Measurements from ENCODE around the gene SDCBP2.

SDCBP2 gene

DNA sequence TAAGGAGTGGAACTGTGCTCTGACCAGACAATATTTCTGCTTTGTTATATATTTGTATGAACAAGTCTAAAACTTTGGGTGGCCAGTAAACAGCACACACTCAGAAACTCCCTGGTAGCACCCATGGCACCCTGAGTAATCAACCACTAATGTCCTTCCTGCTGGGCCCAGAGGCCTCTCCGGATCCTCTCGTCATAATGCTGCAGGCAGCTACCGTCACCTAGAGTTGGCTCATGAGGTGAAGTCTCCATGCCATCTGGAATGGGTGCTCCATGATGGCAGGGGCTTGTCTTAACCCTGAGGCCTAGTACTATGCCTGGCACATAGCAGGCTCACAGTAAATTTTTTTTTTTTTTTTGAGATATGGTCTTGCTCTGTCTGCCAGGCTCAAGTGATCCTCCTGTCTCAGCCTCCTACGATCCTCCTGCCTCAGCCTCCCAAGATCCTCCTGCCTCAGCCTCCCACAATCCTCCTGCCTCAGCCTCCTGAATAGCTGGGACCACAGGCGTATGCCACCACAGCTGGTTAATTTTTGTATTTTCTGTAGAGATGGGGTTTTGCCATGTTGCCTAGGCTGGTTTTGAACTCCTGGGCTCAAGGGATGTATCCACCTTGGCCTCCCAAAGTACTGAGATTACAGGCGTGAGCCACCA is 3.0 kb upstream of the SDCBP2 start:
- no peak overlapping the region for H3K4me3 ChIP-seq (ENCODE audit: low read depth, low read length)
- TF ChIP-seq CTCF (IDR thresholded peaks at IDR 0.05; ENCODE audit: low read depth, low read length, missing control alignments), result no peak
- no peak for DNase-seq (ENCODE audit: low read depth)
- in situ Hi-C loops (cut with HindIII; ENCODE audit: low sequenced_read_pairs), result no loop called here

DNA sequence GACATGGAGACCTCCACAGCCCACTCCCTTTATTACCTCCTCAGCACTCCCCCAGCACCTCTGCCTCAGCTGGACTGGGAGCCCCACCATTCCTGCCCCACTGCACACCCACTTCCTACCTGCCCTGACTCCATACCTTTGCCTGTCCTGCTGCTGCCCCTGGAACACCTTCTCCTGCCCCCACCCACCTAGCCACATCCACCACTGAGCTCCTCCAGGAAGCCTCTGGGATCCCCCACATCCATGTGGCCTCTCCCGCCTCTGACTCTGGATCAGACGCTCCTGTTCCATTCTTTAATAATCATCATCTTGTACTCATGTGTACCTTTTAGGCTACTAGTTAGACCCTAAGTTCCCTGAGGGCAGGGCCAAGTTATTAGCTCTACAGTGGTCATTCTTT is 2.2 kb upstream of the SDCBP2 start:
- no peak for TF ChIP-seq CTCF (IDR thresholded peaks at IDR 0.05; ENCODE audit: low read depth, low read length, missing control alignments)
- no peak for DNase-seq (ENCODE audit: low read depth)
- H3K4me3 ChIP-seq (ENCODE audit: low read depth, low read length), result no peak overlapping the region
- in situ Hi-C loops (cut with HindIII; ENCODE audit: low sequenced_read_pairs), result no loop called here

GRCh38 chr20:1330075-1330830 is 1.3 kb upstream of the SDCBP2 start:
- no peak overlapping the region for H3K4me3 ChIP-seq (ENCODE audit: low read depth, low read length)
- TF ChIP-seq CTCF (IDR thresholded peaks at IDR 0.05; ENCODE audit: low read depth, low read length, missing control alignments), result no peak
- no peak for DNase-seq (ENCODE audit: low read depth)
- in situ Hi-C loops (cut with HindIII; ENCODE audit: low sequenced_read_pairs), result no loop called here

DNA sequence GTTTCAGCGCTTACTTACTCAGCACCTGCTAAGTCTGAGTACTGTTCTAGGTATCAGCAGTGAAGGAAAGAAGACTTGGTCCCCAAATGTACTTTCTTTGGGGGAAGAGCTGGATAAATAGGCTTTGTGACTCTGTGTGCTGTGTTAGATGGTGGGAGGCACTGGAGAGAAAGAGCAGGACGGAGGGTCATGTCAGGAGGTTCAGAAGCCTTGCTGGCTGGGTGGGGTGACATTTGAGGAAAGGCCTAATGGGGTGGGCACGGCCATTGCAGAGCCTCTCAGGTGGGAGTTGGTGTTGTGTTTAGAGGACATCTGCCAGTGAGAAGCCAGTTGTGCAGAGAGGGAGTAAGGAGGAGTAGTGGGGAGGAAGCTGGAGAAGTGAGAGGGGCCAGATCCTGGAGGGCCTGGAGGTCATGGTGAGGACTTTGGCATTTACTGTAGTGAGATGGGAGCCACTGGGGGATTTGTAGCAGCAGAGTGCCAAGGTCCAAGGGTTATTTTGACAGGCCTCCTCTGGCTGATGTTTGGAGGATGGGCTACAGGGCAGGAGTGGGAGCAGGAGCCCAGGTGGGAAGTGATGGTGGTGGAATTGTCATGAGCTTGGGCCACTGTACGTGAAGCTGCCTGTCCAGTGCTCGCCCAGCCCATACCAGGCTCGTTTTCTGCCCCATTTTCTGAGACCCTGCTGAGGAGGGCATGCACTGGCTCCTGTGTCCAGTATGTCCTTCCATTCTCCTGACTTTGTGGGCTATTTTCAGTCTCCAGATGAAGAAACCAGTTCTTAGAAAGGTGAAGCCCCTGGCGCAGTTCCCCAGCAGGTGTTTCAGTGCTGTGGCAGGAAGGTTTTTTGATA is 886 bp downstream of the SDCBP2 start:
- no peak for TF ChIP-seq CTCF (IDR thresholded peaks at IDR 0.05; ENCODE audit: low read depth, low read length, missing control alignments)
- no peak overlapping the region for H3K4me3 ChIP-seq (ENCODE audit: low read depth, low read length)
- in situ Hi-C loops (cut with HindIII; ENCODE audit: low sequenced_read_pairs), result no loop called here
- DNase-seq (ENCODE audit: low read depth), result no peak

DNA sequence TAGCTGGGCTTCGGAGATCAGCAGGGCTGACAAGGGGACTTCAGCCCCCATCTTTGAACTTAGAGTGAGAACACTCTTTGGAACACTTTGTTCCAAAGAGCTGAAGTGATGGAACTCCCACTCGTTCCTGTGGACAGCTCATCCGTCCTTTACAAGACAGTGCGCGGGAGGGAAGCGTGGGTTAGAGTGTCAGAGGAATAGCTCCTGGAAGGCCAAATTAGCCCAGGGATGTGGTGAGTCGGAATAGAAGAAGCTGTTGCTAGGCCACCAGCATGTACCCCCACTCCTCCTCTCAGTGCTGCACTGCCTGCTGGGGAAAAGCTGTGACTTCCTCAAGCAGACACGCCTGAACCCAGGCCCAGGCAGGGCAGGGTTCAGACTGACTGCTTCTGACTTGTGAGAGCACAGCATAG is 1.7 kb downstream of the SDCBP2 start:
- no peak for TF ChIP-seq CTCF (IDR thresholded peaks at IDR 0.05; ENCODE audit: low read depth, low read length, missing control alignments)
- no peak overlapping the region for H3K4me3 ChIP-seq (ENCODE audit: low read depth, low read length)
- DNase-seq (ENCODE audit: low read depth), result no peak
- in situ Hi-C loops (cut with HindIII; ENCODE audit: low sequenced_read_pairs), result no loop called here

All from astrocyte of the cerebellum (primary cell).